H9 (cell line): Measurements from ENCODE around the gene MUSK. TPM values are rescaled to one million over a fixed set of nuclear protein-coding genes. Genes with fewer than 3 reads are reported as not detected.

ENCODE experiments used
- DNase-seq: peaks from one replicate; pipeline ENCODE4 v3.0.0-alpha.2; 2017
- H2AFZ ChIP-seq: one replicate; pipeline ENCODE4 v1.6.1; 2013; ENCODE audit warnings: mild to moderate bottlenecking, low read length, control low read depth, moderate library complexity
- H2AK5ac ChIP-seq: 2 replicates; pipeline ENCODE4 v1.6.1; 2013; ENCODE audit warnings: low read length, control low read depth, mixed read lengths; ENCODE audit not compliant: insufficient read length
- H2BK120ac ChIP-seq: one replicate; pipeline ENCODE4 v1.6.1; 2013; ENCODE audit warnings: low read depth, mild to moderate bottlenecking, low read length, control low read depth, inconsistent platforms; ENCODE audit not compliant: poor library complexity, severe bottlenecking
- H2BK12ac ChIP-seq: 2 replicates; pipeline ENCODE4 v1.6.1; 2013; ENCODE audit warnings: low read length, control low read depth, mixed read lengths, low read depth; ENCODE audit not compliant: insufficient read length
- H2BK15ac ChIP-seq: 2 replicates; pipeline ENCODE4 v1.6.1; 2013; ENCODE audit warnings: low read depth, low read length, control low read depth
- H2BK20ac ChIP-seq: one replicate; pipeline ENCODE4 v1.6.1; 2013; ENCODE audit warnings: low read depth, mild to moderate bottlenecking, low read length, control low read depth, inconsistent platforms; ENCODE audit not compliant: poor library complexity, severe bottlenecking
- H2BK5ac ChIP-seq: 2 replicates; pipeline ENCODE4 v1.6.1; 2013; ENCODE audit warnings: low read length, control low read depth, mixed read lengths; ENCODE audit not compliant: insufficient read length
- H3K14ac ChIP-seq: 2 replicates; pipeline ENCODE4 v1.6.1; 2013; ENCODE audit warnings: low read length, control low read depth; ENCODE audit not compliant: insufficient read depth
- H3K18ac ChIP-seq: 2 replicates; pipeline ENCODE4 v1.6.1; 2013; ENCODE audit warnings: low read depth, mild to moderate bottlenecking, mixed read lengths, low read length, control low read depth; ENCODE audit not compliant: insufficient read length
- H3K23ac ChIP-seq: 2 replicates; pipeline ENCODE4 v1.6.1; 2013; ENCODE audit warnings: low read length, control low read depth, mixed read lengths, low read depth; ENCODE audit not compliant: insufficient read length
- H3K23me2 ChIP-seq: 2 replicates; pipeline ENCODE4 v1.6.1; 2013; ENCODE audit warnings: low read depth, mild to moderate bottlenecking, mixed read lengths, low read length, control low read depth; ENCODE audit not compliant: insufficient read length, poor library complexity, severe bottlenecking
- H3K27ac ChIP-seq: 2 replicates; pipeline ENCODE4 v1.5.1; 2013; ENCODE audit warnings: low read length, control low read depth, mixed read lengths, low read depth; ENCODE audit not compliant: insufficient read length
- H3K27me3 ChIP-seq: 2 replicates; pipeline ENCODE4 v1.6.1; 2013; ENCODE audit warnings: low read length, control low read depth, inconsistent platforms; ENCODE audit not compliant: insufficient read depth
- H3K4ac ChIP-seq: 2 replicates; pipeline ENCODE4 v1.6.1; 2013; ENCODE audit warnings: low read depth, mild to moderate bottlenecking, control low read depth, inconsistent platforms, low read length, moderate library complexity
- H3K4me1 ChIP-seq: 2 replicates; pipeline ENCODE4 v1.6.1; 2013; ENCODE audit warnings: low read length, control low read depth, inconsistent platforms; ENCODE audit not compliant: insufficient read depth
- H3K4me2 ChIP-seq: 2 replicates; pipeline ENCODE4 v1.6.1; 2013; ENCODE audit warnings: low read length, control low read depth, mixed read lengths; ENCODE audit not compliant: insufficient read length, insufficient read depth
- H3K56ac ChIP-seq: 2 replicates; pipeline ENCODE4 v1.6.1; 2013; ENCODE audit warnings: low read depth, mild to moderate bottlenecking, mixed read lengths, low read length, control low read depth; ENCODE audit not compliant: insufficient read length
- H3K79me1 ChIP-seq: 2 replicates; pipeline ENCODE4 v1.6.1; 2013; ENCODE audit warnings: low read depth, mild to moderate bottlenecking, moderate library complexity, low read length, control low read depth, inconsistent platforms; ENCODE audit not compliant: insufficient read depth, poor library complexity, severe bottlenecking
- H3K79me2 ChIP-seq: 2 replicates; pipeline ENCODE4 v1.6.1; 2013; ENCODE audit warnings: low read length, control low read depth, inconsistent platforms; ENCODE audit not compliant: insufficient read depth
- H3K9ac ChIP-seq: 2 replicates; pipeline ENCODE4 v1.6.1; 2013; ENCODE audit warnings: low read length, control low read depth, mixed read lengths; ENCODE audit not compliant: insufficient read length; ENCODE audit errors: extremely low read depth
- H3K9me3 ChIP-seq: one replicate; pipeline ENCODE4 v1.6.1; 2013; ENCODE audit warnings: low read depth, low read length, inconsistent platforms; ENCODE audit not compliant: control insufficient read depth
- H3T11ph ChIP-seq: one replicate; pipeline ENCODE4 v1.6.1; 2013; ENCODE audit warnings: mild to moderate bottlenecking, low read length, control low read depth, inconsistent platforms
- H4K20me1 ChIP-seq: one replicate; pipeline ENCODE4 v1.6.1; 2013; ENCODE audit not compliant: control insufficient read depth, insufficient read length, insufficient read depth
- H4K5ac ChIP-seq: 2 replicates; pipeline ENCODE4 v1.6.1; 2013; ENCODE audit warnings: low read depth, mild to moderate bottlenecking, mixed read lengths, low read length, control low read depth; ENCODE audit not compliant: insufficient read length
- H4K8ac ChIP-seq: replicated peaks from 2 replicates; pipeline ENCODE4 v1.6.1; 2013; ENCODE audit warnings: low read length, control low read depth, mixed read lengths, low read depth; ENCODE audit not compliant: insufficient read length
- H4K91ac ChIP-seq: 2 replicates; pipeline ENCODE4 v1.6.1; 2013; ENCODE audit warnings: low read depth, mild to moderate bottlenecking, moderate library complexity, mixed read lengths, low read length, control low read depth; ENCODE audit not compliant: insufficient read length
- H3K27ac Mint-ChIP-seq, 3 experiments: 2 replicates in 2 of 3; 3 replicates in 1 of 3; pipeline ENCODE4 v1.8.0; 2020 to 2021; ENCODE audit warnings: mixed read lengths in 3 of 3, mild to moderate bottlenecking in 1 of 3, moderate library complexity in 1 of 3
- H3K27me3 Mint-ChIP-seq: 2 replicates; pipeline ENCODE4 v1.8.0; 2021; ENCODE audit warnings: low read depth, mild to moderate bottlenecking, moderate library complexity, mixed read lengths
- H3K36me3 Mint-ChIP-seq, 3 experiments: 2 replicates in 2 of 3; 3 replicates in 1 of 3; pipeline ENCODE4 v1.8.0; 2020 to 2021; ENCODE audit warnings: low read depth in 3 of 3, mixed read lengths in 3 of 3; ENCODE audit not compliant: insufficient read depth in 1 of 3
- H3K4me1 Mint-ChIP-seq, 2 experiments: 2 replicates each; pipeline ENCODE4 v1.8.0; 2020; ENCODE audit warnings: mixed read lengths in 2 of 2
- H3K4me3 Mint-ChIP-seq, 2 experiments: 2 replicates in 1 of 2; 3 replicates in 1 of 2; pipeline ENCODE4 v1.8.0; 2020 to 2021; ENCODE audit warnings: mild to moderate bottlenecking in 2 of 2, mixed read lengths in 2 of 2, moderate library complexity in 1 of 2
- H3K9me3 Mint-ChIP-seq, 2 experiments: 2 replicates in 1 of 2; 3 replicates in 1 of 2; pipeline ENCODE4 v1.8.0; 2020; ENCODE audit warnings: mild to moderate bottlenecking in 2 of 2, mixed read lengths in 2 of 2, moderate library complexity in 1 of 2
- WGBS: extraction: QIAGEN DNeasy Blood & Tissue Kit; methylation state at CpG from one replicate; pipeline ENCODE4 v1.1.7; 2013; ENCODE audit warnings: missing lambda C conversion rate, low lambda C conversion rate, mixed read lengths; ENCODE audit not compliant: insufficient read length; ENCODE audit errors: extremely low coverage; 5-methylcytosine and 5-hydroxymethylcytosine counted together
- total RNA-seq: library from RNA; stranded (reverse); gene quantifications from 2 replicates; pipeline ENCODE4 v1.2.1, GENCODE V29; 2021
- TF ChIP-seq, protein P1 (sequence below): fragments of 200-600 bp; sonication (generic); conservative IDR thresholded peaks from 3 replicates; pipeline ENCODE4 v1.8.0; 2021; ENCODE audit warnings: antibody characterized with exemption, mild to moderate bottlenecking

Gene MUSK
- total RNA-seq, 1 experiment from 2014 or later: not detected

DNA sequence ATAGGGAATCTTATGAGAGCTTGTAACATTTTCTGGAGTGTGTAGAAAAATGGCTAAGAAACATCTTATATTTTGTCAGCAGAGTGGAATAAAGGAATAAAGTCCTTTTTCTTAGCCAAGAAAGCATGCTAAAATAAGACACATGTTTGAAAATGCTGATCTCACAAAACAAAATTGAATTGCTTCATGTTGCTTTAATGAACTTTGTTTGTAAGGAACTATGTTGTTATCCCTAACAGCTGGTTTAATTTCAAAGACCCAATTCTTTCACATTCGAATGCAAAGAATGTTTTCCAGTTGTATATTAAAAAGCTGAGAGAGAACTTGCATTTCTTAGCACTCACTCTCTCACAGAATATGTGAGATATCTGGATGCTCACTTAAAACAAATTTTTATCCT is 107.6 kb downstream of the MUSK start:
- Histone ChIP-seq H3K27me3 (no peaks in the 10 kb centered on the region), H4K5ac (no peak overlapping the region), H3K9me3 (no peaks in the 10 kb centered on the region), H2BK15ac (no peak overlapping the region), H3K56ac (no peak overlapping the region), H3K4me2 (no peak overlapping the region), H4K91ac (no peak overlapping the region), H2BK5ac (no peak overlapping the region), H2BK20ac (no peak overlapping the region), H4K20me1 (no peaks in the 10 kb centered on the region), H3K27ac (no peak overlapping the region), H2AFZ (no peak overlapping the region), H3K14ac (no peak overlapping the region), H2AK5ac (no peak overlapping the region), H3K79me1 (no peaks in the 10 kb centered on the region), H3K18ac (no peak overlapping the region), H3K9ac (no peak overlapping the region), H2BK12ac (no peak overlapping the region), H3T11ph (no peak overlapping the region), H3K23ac (no peak overlapping the region), H2BK120ac (no peak overlapping the region), H4K8ac (no peak overlapping the region), H3K4ac (no peak overlapping the region), H3K23me2 (no peaks in the 10 kb centered on the region), H3K4me1 (no peaks in the 10 kb centered on the region; the same call in 1 of the 2 replicates), H3K79me2 (no peaks in the 10 kb centered on the region)
- H3K36me3 Mint-ChIP-seq: no peaks in the 10 kb centered on the region
- H3K27me3 Mint-ChIP-seq: no peaks in the 10 kb centered on the region
- H3K9me3 Mint-ChIP-seq: no peaks in the 10 kb centered on the region; a peak in 1 of 5 replicates
- DNase-seq: no peak
- TF ChIP-seq, protein P1, sequence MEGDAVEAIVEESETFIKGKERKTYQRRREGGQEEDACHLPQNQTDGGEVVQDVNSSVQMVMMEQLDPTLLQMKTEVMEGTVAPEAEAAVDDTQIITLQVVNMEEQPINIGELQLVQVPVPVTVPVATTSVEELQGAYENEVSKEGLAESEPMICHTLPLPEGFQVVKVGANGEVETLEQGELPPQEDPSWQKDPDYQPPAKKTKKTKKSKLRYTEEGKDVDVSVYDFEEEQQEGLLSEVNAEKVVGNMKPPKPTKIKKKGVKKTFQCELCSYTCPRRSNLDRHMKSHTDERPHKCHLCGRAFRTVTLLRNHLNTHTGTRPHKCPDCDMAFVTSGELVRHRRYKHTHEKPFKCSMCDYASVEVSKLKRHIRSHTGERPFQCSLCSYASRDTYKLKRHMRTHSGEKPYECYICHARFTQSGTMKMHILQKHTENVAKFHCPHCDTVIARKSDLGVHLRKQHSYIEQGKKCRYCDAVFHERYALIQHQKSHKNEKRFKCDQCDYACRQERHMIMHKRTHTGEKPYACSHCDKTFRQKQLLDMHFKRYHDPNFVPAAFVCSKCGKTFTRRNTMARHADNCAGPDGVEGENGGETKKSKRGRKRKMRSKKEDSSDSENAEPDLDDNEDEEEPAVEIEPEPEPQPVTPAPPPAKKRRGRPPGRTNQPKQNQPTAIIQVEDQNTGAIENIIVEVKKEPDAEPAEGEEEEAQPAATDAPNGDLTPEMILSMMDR: no peak
- H3K4me1 Mint-ChIP-seq: peaks cover 14 to 20% of the 10 kb centered on the region in 2 experiments
- no CpG with 5 or more reads among the region's 1 CpG for WGBS
- no peak overlapping the region for H3K4me3 Mint-ChIP-seq
- H3K27ac Mint-ChIP-seq: no peak overlapping the region
